Activated T-helper 2 cell treated with anti-CD3 and anti-CD28 coated beads, Interferon-gamma antibody, Interleukin-2, Interleukin-4, amounts not matched to agents 10 μg/mL and 5 μg/mL and 100 μg/mL, durations not matched to agents 14 hours and 24 hours and 36 hours (primary cell): ENCODE measurements around the gene ENAH. TPM values are rescaled to one million over a fixed set of nuclear protein-coding genes. Genes with fewer than 3 reads are reported as not detected.

Experiments used
- DNase-seq: peaks from one replicate; pipeline ENCODE4 v3.0.0; 2021; ENCODE audit warnings: low spot score
- H3K27ac Mint-ChIP-seq: one replicate; pipeline ENCODE4 v1.8.0; 2021; ENCODE audit warnings: mixed read lengths
- H3K27me3 Mint-ChIP-seq: one replicate; pipeline ENCODE4 v1.8.0; 2021; ENCODE audit warnings: low read depth, mixed read lengths
- H3K36me3 Mint-ChIP-seq: one replicate; pipeline ENCODE4 v1.8.0; 2021; ENCODE audit warnings: low read depth, mixed read lengths
- H3K4me1 Mint-ChIP-seq: one replicate; pipeline ENCODE4 v1.8.0; 2021; ENCODE audit warnings: low read depth, mixed read lengths
- H3K4me3 Mint-ChIP-seq: one replicate; pipeline ENCODE4 v1.8.0; 2021; ENCODE audit warnings: low read depth, mild to moderate bottlenecking, moderate library complexity, mixed read lengths
- H3K9me3 Mint-ChIP-seq: one replicate; pipeline ENCODE4 v1.8.0; 2021; ENCODE audit warnings: mixed read lengths
- intact Hi-C: fragments of 100-400 bp; cut with micrococcal nuclease; formaldehyde crosslinking; loops from one replicate; pipeline ENCODE4 v1.15.1; 2023
- total RNA-seq: library from RNA; stranded (reverse); gene quantifications from 2 replicates; pipeline ENCODE4 v1.2.3, GENCODE V29; 2022

ENAH gene
- total RNA-seq, 1 donor from 2014 or later: 0.14 TPM

- DNase-seq: peak; percentile 36
- peaks cover 37% of the 10 kb centered on the region for H3K4me1 Mint-ChIP-seq
- H3K36me3 Mint-ChIP-seq: no peaks in the 10 kb centered on the region
- peak overlapping the region; percentile 99 for H3K27ac Mint-ChIP-seq
- H3K4me3 Mint-ChIP-seq: peak overlapping the region; percentile 89
- H3K27me3 Mint-ChIP-seq: no peaks in the 10 kb centered on the region
- intact Hi-C loops: loop anchor here (2.0 to 5.0 kb wide), 3 partner anchors 454 to 594 kb away; partner anchors contain the start of genes H3-3A, PYCR2 and SDE2
- no peaks in the 10 kb centered on the region for H3K9me3 Mint-ChIP-seq
Observed at GRCh38 chr1:225468270-225469020, 184.5 kb downstream of the ENAH start.

GRCh38 chr1:225467193-225468020, 185.5 kb downstream of the ENAH start:
- H3K4me1 Mint-ChIP-seq: peaks cover 41% of the 10 kb centered on the region
- peak overlapping the region; percentile 89 for H3K4me3 Mint-ChIP-seq
- H3K36me3 Mint-ChIP-seq: no peaks in the 10 kb centered on the region
- peak overlapping the region; percentile 99 for H3K27ac Mint-ChIP-seq
- intact Hi-C loops: loop anchor here (1.0 to 5.0 kb wide), 6 partner anchors 13 to 595 kb away; partner anchors contain the start of genes H3-3A, LBR, PYCR2 and SDE2
- DNase-seq: peak; percentile 83
- H3K9me3 Mint-ChIP-seq: no peaks in the 10 kb centered on the region
- no peaks in the 10 kb centered on the region for H3K27me3 Mint-ChIP-seq

GRCh38 chr1:225466848-225467192, 186.1 kb downstream of the ENAH start:
- H3K27me3 Mint-ChIP-seq: no peaks in the 10 kb centered on the region
- intact Hi-C loops: loop anchor here (1.0 to 5.0 kb wide), 5 partner anchors 13 to 595 kb away; partner anchors contain the start of genes H3-3A, LBR and PYCR2
- DNase-seq: no peak
- H3K4me3 Mint-ChIP-seq: peak overlapping the region; percentile 89
- H3K4me1 Mint-ChIP-seq: peaks cover 41% of the 10 kb centered on the region
- H3K36me3 Mint-ChIP-seq: no peaks in the 10 kb centered on the region
- no peaks in the 10 kb centered on the region for H3K9me3 Mint-ChIP-seq
- peak overlapping the region; percentile 99 for H3K27ac Mint-ChIP-seq

GRCh38 chr1:225465793-225466517, 187.0 kb downstream of the ENAH start:
- intact Hi-C loops: loop anchor here (5.0 kb wide), 2 partner anchors 456 to 596 kb away; partner anchors contain the start of genes H3-3A and PYCR2
- Mint-ChIP-seq H3K9me3 (no peaks in the 10 kb centered on the region), H3K4me1 (peaks cover 44% of the 10 kb centered on the region), H3K4me3 (peak overlapping the region; percentile 21), H3K27me3 (no peaks in the 10 kb centered on the region), H3K36me3 (no peaks in the 10 kb centered on the region), H3K27ac (peak overlapping the region; percentile 99)
- no peak for DNase-seq

- no peaks in the 10 kb centered on the region for H3K9me3 Mint-ChIP-seq
- no peaks in the 10 kb centered on the region for H3K36me3 Mint-ChIP-seq
- intact Hi-C loops: loop anchor here (5.0 kb wide), 2 partner anchors 457 to 597 kb away; partner anchors contain the start of genes H3-3A and PYCR2
- no peaks in the 10 kb centered on the region for H3K27me3 Mint-ChIP-seq
- H3K4me3 Mint-ChIP-seq: peak overlapping the region; percentile 26
- H3K27ac Mint-ChIP-seq: peak overlapping the region; percentile 78
- H3K4me1 Mint-ChIP-seq: peaks cover 51% of the 10 kb centered on the region
- DNase-seq: no peak
Observed at GRCh38 chr1:225464851-225465792, 187.8 kb downstream of the ENAH start.

GRCh38 chr1:225462714-225463574, 190.0 kb downstream of the ENAH start:
- peak overlapping the region; percentile 17 for H3K27ac Mint-ChIP-seq
- H3K4me1 Mint-ChIP-seq: peaks cover 55% of the 10 kb centered on the region
- H3K36me3 Mint-ChIP-seq: no peaks in the 10 kb centered on the region
- H3K27me3 Mint-ChIP-seq: no peaks in the 10 kb centered on the region
- no peak for DNase-seq
- H3K4me3 Mint-ChIP-seq: no peak overlapping the region
- intact Hi-C loops: no loop called here
- H3K9me3 Mint-ChIP-seq: no peaks in the 10 kb centered on the region

DNA sequence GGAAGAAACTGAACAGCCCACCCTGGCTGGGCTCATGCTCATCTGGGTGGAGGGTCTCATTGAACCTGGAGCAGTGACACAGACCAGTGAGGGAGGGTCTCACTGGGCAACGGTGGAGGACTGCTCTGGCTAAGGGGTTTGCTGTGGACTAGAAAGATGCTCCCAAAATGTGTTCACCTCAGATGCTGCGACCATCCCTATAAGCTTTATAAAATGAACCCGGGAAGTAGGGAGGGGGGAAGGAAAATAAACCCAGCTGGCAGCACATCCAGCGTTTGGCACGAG, 190.6 kb downstream of the ENAH start:
- H3K4me3 Mint-ChIP-seq: no peak overlapping the region
- peaks cover 55% of the 10 kb centered on the region for H3K4me1 Mint-ChIP-seq
- H3K27me3 Mint-ChIP-seq: no peaks in the 10 kb centered on the region
- no peaks in the 10 kb centered on the region for H3K36me3 Mint-ChIP-seq
- no peak overlapping the region for H3K27ac Mint-ChIP-seq
- no peaks in the 10 kb centered on the region for H3K9me3 Mint-ChIP-seq
- intact Hi-C loops: no loop called here
- no peak for DNase-seq

GRCh38 chr1:225461533-225462428, 191.1 kb downstream of the ENAH start:
- H3K27ac Mint-ChIP-seq: no peak overlapping the region

GRCh38 chr1:225460737-225461532, 192.0 kb downstream of the ENAH start:
- Mint-ChIP-seq H3K9me3 (no peaks in the 10 kb centered on the region), H3K4me1 (peaks cover 44% of the 10 kb centered on the region), H3K4me3 (no peak overlapping the region), H3K36me3 (no peaks in the 10 kb centered on the region), H3K27ac (peak overlapping the region; percentile 85), H3K27me3 (no peaks in the 10 kb centered on the region)
- DNase-seq: no peak
- intact Hi-C loops: no loop called here

More at GRCh38 chr1:225461533-225462428, 191.1 kb downstream of the ENAH start:
- no peak for DNase-seq
- intact Hi-C loops: no loop called here
- Mint-ChIP-seq H3K27me3 (no peaks in the 10 kb centered on the region), H3K4me1 (peaks cover 51% of the 10 kb centered on the region), H3K4me3 (no peak overlapping the region), H3K36me3 (no peaks in the 10 kb centered on the region), H3K9me3 (no peaks in the 10 kb centered on the region)
